Glomerular visceral epithelial cell (primary cell): ENCODE results near the gene KCNAB3.

Source experiments
- DNase-seq: peaks from one replicate; pipeline ENCODE4 v3.0.0-alpha.2; 2016; ENCODE audit errors: extremely low spot score

KCNAB3 gene

GRCh38 chr17:7903154-7904103, 26.2 kb downstream of the KCNAB3 start:
- no peak for DNase-seq

- DNase-seq = peak; percentile 35
Observed at GRCh38 chr17:7897773-7898172, 31.9 kb downstream of the KCNAB3 start.

GRCh38 chr17:7897090-7897489, 32.6 kb downstream of the KCNAB3 start:
- DNase-seq = no peak

- no peak for DNase-seq
Observed at GRCh38 chr17:7894866-7895265, 34.8 kb downstream of the KCNAB3 start.

GRCh38 chr17:7894226-7894625, 35.4 kb downstream of the KCNAB3 start:
- no peak for DNase-seq

GRCh38 chr17:7893187-7893880, 36.3 kb downstream of the KCNAB3 start:
- no peak for DNase-seq

GRCh38 chr17:7889166-7889955, 40.3 kb downstream of the KCNAB3 start:
- peak; percentile 96 for DNase-seq

GRCh38 chr17:7888184-7888920, 41.3 kb downstream of the KCNAB3 start, which contains the start of gene CHD3:
Gene CHD3 (plus strand): TSS chr17:7888789. CDS start chr17:7889001, 212 bp downstream.
- no peak for DNase-seq

- DNase-seq = peak; percentile 96
Observed at GRCh38 chr17:7887482-7888183, 42.0 kb downstream of the KCNAB3 start.

GRCh38 chr17:7887038-7887481, 42.6 kb downstream of the KCNAB3 start:
- DNase-seq = peak; percentile 24

- peak; percentile 26 for DNase-seq
Observed at GRCh38 chr17:7886227-7887037, 43.2 kb downstream of the KCNAB3 start.

- peak; percentile 69 for DNase-seq
Observed at GRCh38 chr17:7885367-7886226, 44.1 kb downstream of the KCNAB3 start.

GRCh38 chr17:7884581-7885366, 44.9 kb downstream of the KCNAB3 start:
- peak; percentile 55 for DNase-seq

GRCh38 chr17:7883781-7884386, 45.8 kb downstream of the KCNAB3 start:
- DNase-seq = peak; percentile 66

- DNase-seq = no peak
Observed at GRCh38 chr17:7882629-7883028, 47.0 kb downstream of the KCNAB3 start.

- no peak for DNase-seq
Observed at GRCh38 chr17:7882068-7882467, 47.6 kb downstream of the KCNAB3 start.

GRCh38 chr17:7881276-7882054, 48.2 kb downstream of the KCNAB3 start:
- no peak for DNase-seq
